H1 (cell line): ENCODE data around the gene MYL6. TPM values are rescaled to one million over a fixed set of nuclear protein-coding genes. Genes with fewer than 3 reads are reported as not detected.

Source experiments
- CTCF ChIA-PET: fragments of 300-600 bp; sonication (Branson Sonifier 250); formaldehyde crosslinking; loops from one replicate; lab custom pipeline; 2021; ENCODE audit not compliant: partially characterized antibody; lab: Charles Lee
- POLR2A ChIA-PET: fragments of 300-600 bp; sonication (Branson Sonifier 250); formaldehyde crosslinking; loops from one replicate; lab custom pipeline; 2021; ENCODE audit warnings: inconsistent platforms; ENCODE audit not compliant: partially characterized antibody; lab: Charles Lee
- DNase-seq, 2 experiments: peaks; one replicate each; pipeline versions ENCODE4 v3.0.0 to v3.0.0-alpha.2; 2010 to 2022; ENCODE audit warnings: low spot score in 2 of 2, low read depth in 1 of 2, mixed read lengths in 1 of 2
- FAIRE-seq: peaks from 2 replicates; lab custom pipeline; 2011; peaks lifted over from hg19 to GRCh38; lab: Jason Lieb, UNC
- H2AFZ ChIP-seq: 2 replicates; pipeline ENCODE4 v1.8.1; 2012; ENCODE audit warnings: low read length, inconsistent platforms
- H2AK5ac ChIP-seq: 2 replicates; pipeline ENCODE4 v1.6.1; 2013; ENCODE audit warnings: low read depth, low read length
- H2BK120ac ChIP-seq: replicated peaks from 2 replicates; pipeline ENCODE3; 2013; ENCODE audit warnings: low read depth, low read length, inconsistent platforms
- H2BK12ac ChIP-seq: 2 replicates; pipeline ENCODE4 v1.6.1; 2013; ENCODE audit warnings: low read depth, low read length
- H2BK15ac ChIP-seq: 2 replicates; pipeline ENCODE4 v1.6.1; 2013; ENCODE audit warnings: low read length
- H2BK20ac ChIP-seq: 2 replicates; pipeline ENCODE4 v1.6.1; 2013; ENCODE audit warnings: low read length
- H2BK5ac ChIP-seq: 2 replicates; pipeline ENCODE4 v1.6.1; 2013; ENCODE audit warnings: low read depth, low read length
- H3K14ac ChIP-seq: 2 replicates; pipeline ENCODE4 v1.6.1; 2013; ENCODE audit warnings: inconsistent platforms; ENCODE audit not compliant: insufficient read length
- H3K18ac ChIP-seq: 2 replicates; pipeline ENCODE4 v1.6.1; 2013; ENCODE audit warnings: low read length; ENCODE audit errors: extremely low read depth
- H3K23ac ChIP-seq: 2 replicates; pipeline ENCODE4 v1.6.1; 2013; ENCODE audit warnings: inconsistent platforms; ENCODE audit not compliant: insufficient read length
- H3K23me2 ChIP-seq: 2 replicates; pipeline ENCODE4 v1.6.1; 2013; ENCODE audit warnings: low read depth, low read length
- H3K27ac ChIP-seq: 2 replicates; pipeline ENCODE4 v1.6.1; 2011; ENCODE audit warnings: low read depth, low read length, inconsistent platforms
- H3K27me3 ChIP-seq, 4 experiments: replicated peaks in 1 of 4; 1 replicate in 1 of 4; 2 replicates in 3 of 4; pipeline versions ENCODE4 v1.6.1 to v1.8.1; 2011 to 2013; ENCODE audit warnings: low read length in 3 of 4, mild to moderate bottlenecking in 3 of 4, inconsistent platforms in 2 of 4, mixed read lengths in 2 of 4, moderate library complexity in 1 of 4; ENCODE audit not compliant: control insufficient read depth in 3 of 4, insufficient read depth in 3 of 4; ENCODE audit errors: extremely low read depth in 1 of 4
- H3K36me3 ChIP-seq, 4 experiments: 2 replicates each; pipeline versions ENCODE4 v1.6.1 to v1.8.1; 2011 to 2013; ENCODE audit warnings: mild to moderate bottlenecking in 4 of 4, low read length in 3 of 4, moderate library complexity in 2 of 4, control low read depth in 1 of 4, inconsistent platforms in 1 of 4; ENCODE audit not compliant: insufficient read depth in 4 of 4, control insufficient read depth in 2 of 4
- H3K4ac ChIP-seq: replicated peaks from 2 replicates; pipeline ENCODE3; 2013; ENCODE audit warnings: low read length, low read depth, mixed read lengths, inconsistent platforms; ENCODE audit not compliant: insufficient read length
- H3K4me1 ChIP-seq, 4 experiments: replicated peaks in 1 of 4; 1 replicate in 1 of 4; 2 replicates in 3 of 4; pipeline versions ENCODE4 v1.6.1 to v1.8.1; 2011 to 2013; ENCODE audit warnings: low read length in 3 of 4, inconsistent platforms in 2 of 4, mixed read lengths in 1 of 4; ENCODE audit not compliant: insufficient read depth in 4 of 4, control insufficient read depth in 3 of 4
- H3K4me2 ChIP-seq, 2 experiments: 2 replicates each; pipeline versions ENCODE4 v1.6.1 to v1.8.1; 2011 to 2013; ENCODE audit warnings: low read depth in 2 of 2, low read length in 2 of 2, control low read depth in 1 of 2, inconsistent platforms in 1 of 2, mild to moderate bottlenecking in 1 of 2; ENCODE audit not compliant: insufficient read depth in 1 of 2
- H3K4me3 ChIP-seq, 4 experiments: fragments of 200-600, 300-600 bp in 1 of 4; sonication (generic), shearing (Covaris generic), sonication (Bioruptor Twin) in 1 of 4; 2 replicates each; pipeline versions ENCODE4 v1.5.1 to v1.8.1; 2011 to 2016; ENCODE audit warnings: low read length in 4 of 4, low read depth in 3 of 4, control low read depth in 2 of 4, inconsistent platforms in 2 of 4, mild to moderate bottlenecking in 2 of 4, mixed read lengths in 1 of 4, moderate library complexity in 1 of 4; ENCODE audit not compliant: insufficient read depth in 2 of 4; ENCODE audit errors: extremely low read depth in 1 of 4
- H3K56ac ChIP-seq: replicated peaks from 2 replicates; pipeline ENCODE3; 2013; ENCODE audit warnings: low read depth, mild to moderate bottlenecking, mixed read lengths, low read length, inconsistent platforms; ENCODE audit not compliant: insufficient read length
- H3K79me1 ChIP-seq: 2 replicates; pipeline ENCODE4 v1.6.1; 2013; ENCODE audit warnings: low read depth, low read length, control low read depth
- H3K79me2 ChIP-seq, 2 experiments: 2 replicates each; pipeline versions ENCODE4 v1.6.1 to v1.8.1; 2012 to 2013; ENCODE audit warnings: low read length in 2 of 2, mild to moderate bottlenecking in 2 of 2, inconsistent platforms in 1 of 2; ENCODE audit not compliant: insufficient read depth in 2 of 2, control insufficient read depth in 1 of 2
- H3K9ac ChIP-seq, 4 experiments: replicated peaks in 1 of 4; 1 replicate in 1 of 4; 2 replicates in 3 of 4; pipeline versions ENCODE4 v1.6.1 to v1.8.1; 2011 to 2013; ENCODE audit warnings: low read depth in 3 of 4, low read length in 3 of 4, control low read depth in 2 of 4, mild to moderate bottlenecking in 2 of 4, moderate library complexity in 2 of 4, inconsistent platforms in 1 of 4; ENCODE audit errors: extremely low read depth in 1 of 4
- H3K9me3 ChIP-seq, 2 experiments: 2 replicates each; pipeline versions ENCODE4 v1.6.1 to v1.8.1; 2012 to 2013; ENCODE audit warnings: mild to moderate bottlenecking in 2 of 2, moderate library complexity in 2 of 2, control low read depth in 1 of 2, inconsistent platforms in 1 of 2, low read depth in 1 of 2, low read length in 1 of 2, mixed read lengths in 1 of 2; ENCODE audit not compliant: insufficient read depth in 2 of 2
- H4K20me1 ChIP-seq, 2 experiments: replicated peaks in 1 of 2; 2 replicates each; pipeline versions ENCODE3 to v1.8.1; 2011 to 2013; ENCODE audit warnings: inconsistent platforms in 2 of 2, low read length in 2 of 2, mild to moderate bottlenecking in 1 of 2; ENCODE audit not compliant: insufficient read depth in 2 of 2, control insufficient read depth in 1 of 2
- H4K5ac ChIP-seq: 2 replicates; pipeline ENCODE4 v1.6.1; 2013; ENCODE audit warnings: low read length, low read depth, mixed read lengths, inconsistent platforms; ENCODE audit not compliant: insufficient read length
- H4K8ac ChIP-seq: 2 replicates; pipeline ENCODE4 v1.8.0; 2013; ENCODE audit warnings: mild to moderate bottlenecking, moderate library complexity, low read length, inconsistent platforms; ENCODE audit not compliant: insufficient read depth; ENCODE audit errors: extremely low read depth
- H4K91ac ChIP-seq: replicated peaks from 2 replicates; pipeline ENCODE3; 2013; ENCODE audit warnings: low read length, mixed read lengths, inconsistent platforms; ENCODE audit not compliant: insufficient read length
- ASH2L ChIP-seq: fragments of 200-600, 300-600 bp; sonication (generic); IDR thresholded peaks from one replicate; pipeline ENCODE4 v1.7.1; 2017; ENCODE audit warnings: low read length
- BACH1 ChIP-seq: IDR thresholded peaks from 2 replicates; pipeline ENCODE4 v1.6.1; 2012; ENCODE audit warnings: low read length, improper control_type of control experiment
- EP300 ChIP-seq, 2 experiments: IDR thresholded peaks; 1 replicate in 1 of 2; 2 replicates in 1 of 2; pipeline ENCODE4 v1.6.1; 2011 to 2012; ENCODE audit warnings: low read depth in 2 of 2, low read length in 2 of 2, mild to moderate bottlenecking in 2 of 2, borderline replicate concordance in 1 of 2, inconsistent platforms in 1 of 2, moderate library complexity in 1 of 2
- KDM1A ChIP-seq: fragments of 200-600, 300-600 bp; sonication (generic); IDR thresholded peaks from 2 replicates; pipeline ENCODE4 v1.7.1; 2016; ENCODE audit warnings: mild to moderate bottlenecking, low read length, borderline replicate concordance
- KDM5A ChIP-seq: fragments of 200-600 bp; IDR thresholded peaks from 2 replicates; pipeline ENCODE4 v1.7.1; 2012; ENCODE audit warnings: mild to moderate bottlenecking, low read length, inconsistent platforms, mixed read lengths
- NRF1 ChIP-seq: IDR thresholded peaks from 2 replicates; pipeline ENCODE4 v1.6.1; 2011; ENCODE audit warnings: mild to moderate bottlenecking, low read depth, low read length, improper control_type of control experiment
- PHF8 ChIP-seq: fragments of 200-600 bp; sonication (generic); conservative IDR thresholded peaks from 2 replicates; pipeline ENCODE4 v1.7.1; 2012; ENCODE audit warnings: low read depth, mild to moderate bottlenecking, inconsistent platforms, low read length, moderate library complexity
- POLR2AphosphoS5 ChIP-seq: IDR thresholded peaks from 2 replicates; pipeline ENCODE4 v1.6.1; 2011; ENCODE audit warnings: low read depth, low read length
- RBBP5 ChIP-seq: IDR thresholded peaks from 2 replicates; pipeline ENCODE4 v1.7.1; 2012; ENCODE audit warnings: low read depth, mild to moderate bottlenecking, inconsistent platforms, low read length, moderate library complexity, borderline replicate concordance
- SIN3A ChIP-seq, 2 experiments: IDR thresholded peaks in 1 of 2; conservative IDR thresholded peaks in 1 of 2; 2 replicates each; pipeline ENCODE4 v1.6.1; 2011 to 2012; ENCODE audit warnings: low read length in 2 of 2, improper control_type of control experiment in 1 of 2, low read depth in 1 of 2, mild to moderate bottlenecking in 1 of 2
- SIX5 ChIP-seq: IDR thresholded peaks from 2 replicates; pipeline ENCODE4 v1.6.1; 2011; ENCODE audit warnings: mild to moderate bottlenecking, low read depth, low read length
- WGBS, 2 experiments: shearing (Covaris generic) in 1 of 2; methylation state at CpG; one replicate each; pipeline versions ENCODE4 v1.1.6 to v1.1.7; 2013 to 2015; ENCODE audit warnings: low lambda C conversion rate in 2 of 2, mixed read lengths in 2 of 2, inconsistent platforms in 1 of 2, low coverage in 1 of 2, missing lambda C conversion rate in 1 of 2; ENCODE audit not compliant: insufficient replicate concordance in 2 of 2, insufficient coverage in 1 of 2, insufficient read length in 1 of 2; ENCODE audit errors: extremely low coverage in 1 of 2, missing lambda C conversion rate in 1 of 2; 5-methylcytosine and 5-hydroxymethylcytosine counted together
- polyA plus RNA-seq, 7 experiments: library from polyadenylated mRNA; depleted of rRNA in 3 of 7; stranded (reverse) in 5 of 7; unstranded in 2 of 7; fragments of >200 nt in 5 of 7; fragments of 200-250 nt in 2 of 7; gene quantifications; 1 replicate in 5 of 7; 2 replicates in 1 of 7; 4 replicates in 1 of 7; pipeline versions ENCODE4 v1.2.1 to v1.2.3, GENCODE V29; 2011 to 2013; ENCODE audit warnings: missing spikeins in 2 of 7, mixed read lengths in 2 of 7
- total RNA-seq: library from RNA; stranded (reverse); fragmentation: NEBNext Ultra II Directional; extraction: Animal tissue kit (Norgen Biotek cat#: 25700); gene quantifications from 2 replicates; pipeline ENCODE4 v1.2.1, GENCODE V29; 2021
- TF ChIP-seq, protein P1 (sequence below): IDR thresholded peaks from 2 replicates; pipeline ENCODE4 v1.6.1; 2012; ENCODE audit warnings: low read length, inconsistent platforms

The MYL6 gene
- total and polyA plus RNA-seq, 2 of the 8 experiments (the other 6 are each of a cell fraction or from before 2014, with no cell fraction given), result 1,130 to 2,279 TPM

DNA sequence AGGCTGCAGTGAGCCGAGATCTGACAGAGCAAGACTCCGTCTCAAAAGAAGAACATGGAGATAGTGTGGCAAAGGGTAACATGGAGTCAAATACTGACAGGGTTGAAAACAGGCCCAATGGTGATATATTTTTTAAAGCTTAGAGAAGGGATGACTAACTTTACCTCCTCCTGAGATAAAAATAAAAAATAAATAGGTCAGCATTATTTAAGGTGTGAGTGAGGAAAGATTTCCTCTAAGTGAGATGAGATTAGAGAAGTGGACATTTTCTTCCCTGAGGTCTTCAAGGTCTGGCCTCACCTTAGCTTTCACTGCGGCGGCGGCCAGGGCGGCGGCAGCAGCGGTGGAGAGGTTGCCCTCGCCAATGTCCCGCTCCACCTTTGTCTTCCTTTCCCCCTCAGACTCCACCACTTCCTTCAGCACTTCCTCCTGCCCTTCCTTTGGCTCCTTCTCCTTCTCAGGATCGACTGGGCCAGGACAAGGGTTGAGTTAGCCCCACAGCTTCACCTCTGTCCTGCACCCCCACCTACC lies 11.1 kb downstream of the MYL6 start:
- Histone ChIP-seq H3K4me3 (no peak overlapping the region), H3K4ac (no peak overlapping the region), H3K27me3 (no peaks in the 10 kb centered on the region), H3K4me2 (no peak overlapping the region), H3K79me2 (no peaks in the 10 kb centered on the region), H2BK12ac (no peak overlapping the region), H2AK5ac (no peak overlapping the region), H2BK20ac (no peak overlapping the region), H4K5ac (no peak overlapping the region), H3K4me1 (no peaks in the 10 kb centered on the region), H3K18ac (no peak overlapping the region), H2BK120ac (no peak overlapping the region), H3K27ac (no peak overlapping the region), H3K14ac (no peak overlapping the region), H3K56ac (no peak overlapping the region), H4K8ac (no peak overlapping the region), H4K20me1 (peaks cover 0 to 3% of the 10 kb centered on the region in 2 experiments), H3K23ac (no peak overlapping the region), H2AFZ (no peak overlapping the region), H3K79me1 (no peaks in the 10 kb centered on the region), H2BK5ac (no peak overlapping the region), H3K9me3 (no peaks in the 10 kb centered on the region), H2BK15ac (no peak overlapping the region), H3K9ac (no peak overlapping the region), H3K36me3 (peaks cover 40 to 85% (median 77%) of the 10 kb centered on the region in 4 experiments), H4K91ac (no peak overlapping the region), H3K23me2 (peaks cover 1% of the 10 kb centered on the region; the same call in 1 of the 2 replicates)
- no peak for DNase-seq
- TF ChIP-seq POLR2AphosphoS5, result no peak
- no peak for TF ChIP-seq KDM5A
- TF ChIP-seq SIX5, result no peak
- no peak for TF ChIP-seq RBBP5
- no peak for TF ChIP-seq KDM1A
- TF ChIP-seq, protein P1, sequence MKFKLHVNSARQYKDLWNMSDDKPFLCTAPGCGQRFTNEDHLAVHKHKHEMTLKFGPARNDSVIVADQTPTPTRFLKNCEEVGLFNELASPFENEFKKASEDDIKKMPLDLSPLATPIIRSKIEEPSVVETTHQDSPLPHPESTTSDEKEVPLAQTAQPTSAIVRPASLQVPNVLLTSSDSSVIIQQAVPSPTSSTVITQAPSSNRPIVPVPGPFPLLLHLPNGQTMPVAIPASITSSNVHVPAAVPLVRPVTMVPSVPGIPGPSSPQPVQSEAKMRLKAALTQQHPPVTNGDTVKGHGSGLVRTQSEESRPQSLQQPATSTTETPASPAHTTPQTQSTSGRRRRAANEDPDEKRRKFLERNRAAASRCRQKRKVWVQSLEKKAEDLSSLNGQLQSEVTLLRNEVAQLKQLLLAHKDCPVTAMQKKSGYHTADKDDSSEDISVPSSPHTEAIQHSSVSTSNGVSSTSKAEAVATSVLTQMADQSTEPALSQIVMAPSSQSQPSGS, result no peak
- TF ChIP-seq PHF8, result no peak
- TF ChIP-seq SIN3A (conservative IDR thresholded peaks at IDR 0.05 in 1 of 2, IDR thresholded peaks at IDR 0.05 in 1 of 2; ENCODE audit: low read depth in 1 of 2, low read length in 2 of 2), result no peak
- no peak for TF ChIP-seq ASH2L
- TF ChIP-seq EP300 (IDR thresholded peaks at IDR 0.05; ENCODE audit: borderline replicate concordance in 1 of 2, low read depth in 2 of 2, low read length in 2 of 2), result no peak
- TF ChIP-seq NRF1, result no peak
- no peak for TF ChIP-seq BACH1
- CTCF ChIA-PET, result interaction anchor here (1.0 to 1.6 kb wide), 4 partner anchors 10 to 128 kb away, joined by 3 read pairs; no protein-coding TSS in a partner anchor
- POLR2A ChIA-PET, result interaction anchor here (1.1 to 26.3 kb wide), 5 partner anchors 9 to 97 kb away, joined by 3 to 656 read pairs (median 4); partner anchors contain the start of genes ANKRD52, MYL6, RNF41 and SMARCC2
- no peak for FAIRE-seq
- 95% methylated on average over 11 of the region's 11 CpGs; no CpG with 5 or more reads in 1 of the 2 experiments for WGBS, 2 experiments
